HepG2 (cell line): ENCODE data around the gene HHATL. TPM values are rescaled to one million over a fixed set of nuclear protein-coding genes. Genes with fewer than 3 reads are reported as not detected.

Source experiments
- ATAC-seq: fragments of 200-7000 bp; cut with Tn5 transposase; 3 replicates; pipeline ENCODE4 v1.9.1; 2020; ENCODE audit warnings: mild to moderate bottlenecking, moderate library complexity
- BruUV-seq: library from RNA; stranded (reverse); fragments of 400-500 nt; replicated peaks from 2 replicates; lab custom pipeline; 2021; lab: Mats Ljungman, UMichigan
- CTCF ChIA-PET: fragments of 300-600 bp; formaldehyde crosslinking; extraction: SDS; loops from one replicate; lab custom pipeline; 2021; ENCODE audit warnings: low total read pairs, inconsistent platforms, low intra/inter-chr PET ratio; lab: Yijun Ruan, JAX
- POLR2A ChIA-PET: fragments of 350-600 bp; sonication (Branson Sonifier 250); formaldehyde crosslinking; loops from one replicate; lab custom pipeline; 2020; ENCODE audit warnings: antibody characterized with exemption, inconsistent platforms; lab: Yijun Ruan, JAX
- DNase-seq: peaks from one replicate; pipeline ENCODE4 v3.0.0-alpha.2; 2015; ENCODE audit warnings: low spot score
- FAIRE-seq: peaks from 3 replicates; lab custom pipeline; 2011; peaks lifted over from hg19 to GRCh38; lab: Jason Lieb, UNC
- H2AFZ ChIP-seq: one replicate; pipeline ENCODE4 v1.6.1; 2011; ENCODE audit warnings: low read length, inconsistent platforms
- H3K27ac ChIP-seq: fragments of 300-600 bp; 3 replicates; pipeline ENCODE4 v1.8.0; 2011; ENCODE audit warnings: mixed run types, mild to moderate bottlenecking, mixed read lengths, low read length, inconsistent platforms; ENCODE audit not compliant: insufficient read depth; ENCODE audit errors: extremely low read length
- H3K27me3 ChIP-seq, 2 experiments: fragments of 200-600 bp in 1 of 2; 2 replicates in 1 of 2; 3 replicates in 1 of 2; pipeline versions ENCODE4 v1.6.0 to v1.8.0; 2011; ENCODE audit warnings: low read length in 2 of 2, mild to moderate bottlenecking in 2 of 2, moderate library complexity in 2 of 2, inconsistent platforms in 1 of 2; ENCODE audit not compliant: insufficient read depth in 2 of 2, control insufficient read depth in 1 of 2
- H3K36me3 ChIP-seq, 2 experiments: fragments of 200-600 bp in 1 of 2; replicated peaks in 1 of 2; 2 replicates in 1 of 2; 3 replicates in 1 of 2; pipeline versions ENCODE4 v1.5.1 to v1.8.0; 2011; ENCODE audit warnings: low read length in 2 of 2, inconsistent platforms in 1 of 2; ENCODE audit not compliant: insufficient read depth in 2 of 2, control insufficient read depth in 1 of 2
- H3K4me1 ChIP-seq: 2 replicates; pipeline ENCODE4 v1.5.1; 2012; ENCODE audit warnings: low read length, inconsistent platforms; ENCODE audit not compliant: insufficient read depth
- H3K4me2 ChIP-seq: 2 replicates; pipeline ENCODE4 v1.6.0; 2011; ENCODE audit warnings: low read depth, low read length, inconsistent platforms
- H3K4me3 ChIP-seq, 3 experiments: fragments of 200-600 bp in 1 of 3; sonication (generic), shearing (Covaris generic) in 1 of 3; replicated peaks in 1 of 3; 2 replicates each; pipeline ENCODE4 v1.5.1; 2011 to 2016; ENCODE audit warnings: low read length in 3 of 3, inconsistent platforms in 2 of 3, low read depth in 2 of 3, mild to moderate bottlenecking in 2 of 3, control low read depth in 1 of 3, mixed read lengths in 1 of 3; ENCODE audit not compliant: insufficient read depth in 1 of 3
- H3K79me2 ChIP-seq: one replicate; pipeline ENCODE4 v1.6.1; 2011; ENCODE audit warnings: low read length, inconsistent platforms; ENCODE audit not compliant: insufficient read depth
- H3K9ac ChIP-seq: 2 replicates; pipeline ENCODE4 v1.6.0; 2011; ENCODE audit warnings: mild to moderate bottlenecking, low read depth, low read length, inconsistent platforms; ENCODE audit not compliant: insufficient read depth
- H3K9me3 ChIP-seq: 2 replicates; pipeline ENCODE4 v1.5.1; 2012; ENCODE audit warnings: mild to moderate bottlenecking, low read length
- H4K20me1 ChIP-seq: 2 replicates; pipeline ENCODE4 v1.6.0; 2011; ENCODE audit warnings: inconsistent platforms, mild to moderate bottlenecking, low read length, moderate library complexity; ENCODE audit not compliant: insufficient read depth
- ARID3A ChIP-seq: IDR thresholded peaks from 2 replicates; pipeline ENCODE4 v1.6.1; 2012; ENCODE audit warnings: low read depth, low read length, improper control_type of control experiment
- ASH2L ChIP-seq: fragments of 300-600, 200-600 bp; sonication (generic); IDR thresholded peaks from 2 replicates; pipeline ENCODE4 v1.7.0; 2017; ENCODE audit warnings: low read depth, mild to moderate bottlenecking, moderate library complexity, mixed read lengths, low read length; ENCODE audit not compliant: insufficient read length
- GZF1 ChIP-seq: sonication (generic); formaldehyde crosslinking; IDR thresholded peaks from 2 replicates; pipeline ENCODE4 v1.5.1; 2020; ENCODE audit warnings: mild to moderate bottlenecking, missing genetic modification reagents
- TAF1 ChIP-seq: sonication (generic); formaldehyde crosslinking; IDR thresholded peaks from 2 replicates; pipeline ENCODE4 v1.4.0; 2020; ENCODE audit warnings: missing genetic modification reagents
- ZSCAN21 ChIP-seq: sonication (generic); formaldehyde crosslinking; IDR thresholded peaks from 2 replicates; pipeline ENCODE4 v1.8.0; 2022; ENCODE audit warnings: mild to moderate bottlenecking, missing genetic modification reagents, moderate library complexity, borderline replicate concordance
- WGBS: methylation state at CpG from one replicate; pipeline ENCODE4 v1.1.6; 2017; ENCODE audit warnings: low lambda C conversion rate; 5-methylcytosine and 5-hydroxymethylcytosine counted together
- in situ Hi-C: cut with HindIII; loops from 2 replicates; pipeline ENCODE4 v1.10.0; 2017; ENCODE audit warnings: low pct_unique_long_range_greater_than_20kb; ENCODE audit not compliant: extremely low pct_ligation_motif_present
- intact Hi-C: fragments of 100-400 bp; cut with micrococcal nuclease; formaldehyde crosslinking; loops from one replicate; pipeline ENCODE4 v1.10.0; 2022; ENCODE audit not compliant: unreplicated experiment
- polyA plus RNA-seq, 8 experiments: library from polyadenylated mRNA; depleted of rRNA in 3 of 8; stranded (reverse) in 7 of 8; unstranded in 1 of 8; fragments of >200 nt; fragmentation: Illumina TruSeq in 4 of 8; extraction: Trizol in 4 of 8; gene quantifications; 2 replicates each; pipeline versions ENCODE4 v1.2.1 to v1.2.3, GENCODE V29; 2011 to 2016; ENCODE audit warnings: low read depth in 4 of 8, missing spikeins in 1 of 8, mixed read lengths in 1 of 8; ENCODE audit not compliant: insufficient read depth in 1 of 8
- total RNA-seq, 5 experiments: library from RNA; depleted of rRNA; stranded (reverse); fragments of >200 nt; fragmentation: Illumina TruSeq; extraction: Trizol; gene quantifications; 2 replicates each; pipeline ENCODE4 v1.2.3, GENCODE V29; 2016; ENCODE audit warnings: low read depth in 1 of 5
- TF ChIP-seq, protein P1 (sequence below): sonication (generic); formaldehyde crosslinking; conservative IDR thresholded peaks from 2 replicates; pipeline ENCODE4 v1.8.1; 2023; ENCODE audit warnings: missing genetic modification reagents

HHATL gene
- total and polyA plus RNA-seq, 2 of the 13 experiments (the other 11 are each of a cell fraction or from before 2014, with no cell fraction given) = 0.26 TPM; not detected in 1

DNA sequence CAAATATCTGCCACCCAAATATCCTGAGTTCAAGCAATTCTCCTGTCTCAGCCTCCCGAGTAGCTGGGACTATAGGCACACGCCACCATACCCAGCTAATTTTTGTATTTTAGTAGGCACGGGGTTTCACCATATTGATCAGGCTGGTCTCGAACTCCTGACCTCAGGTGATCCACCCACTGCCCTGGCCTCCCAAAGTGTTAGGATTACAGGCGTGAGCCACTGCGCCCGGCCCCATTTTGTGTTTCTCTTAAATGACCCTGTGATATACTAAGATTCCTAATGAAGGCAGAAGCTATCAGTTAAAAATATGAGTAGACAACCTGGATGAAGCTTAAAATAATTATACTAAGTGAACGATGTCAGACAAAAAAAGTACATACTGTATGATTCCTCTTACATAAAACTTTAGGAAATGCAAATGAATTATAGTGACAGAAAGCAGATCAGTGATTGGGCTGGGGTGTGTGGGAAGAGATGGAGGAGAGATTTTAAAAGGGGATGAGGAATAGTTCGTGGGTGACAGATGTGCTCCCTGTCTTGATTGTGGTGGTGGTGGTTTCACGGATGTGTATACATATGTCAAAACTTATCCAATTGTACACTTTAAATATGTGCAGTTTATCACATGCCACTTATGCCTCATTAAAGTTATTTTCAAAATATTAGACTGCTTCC is 21.1 kb downstream of the HHATL start:
- no TSS peak for BruUV-seq
- Histone ChIP-seq H3K4me3 (no peak overlapping the region), H2AFZ (no peak overlapping the region), H3K27ac (no peak overlapping the region), H3K36me3 (no peaks in the 10 kb centered on the region), H3K27me3 (peaks cover 1 to 29% of the 10 kb centered on the region in 2 experiments; a peak in 4 of 5 replicates), H4K20me1 (no peaks in the 10 kb centered on the region), H3K4me1 (peaks cover 5% of the 10 kb centered on the region; the same call in 1 of the 2 replicates), H3K9ac (no peak overlapping the region), H3K9me3 (no peaks in the 10 kb centered on the region), H3K79me2 (no peaks in the 10 kb centered on the region), H3K4me2 (no peak overlapping the region)
- WGBS = 12% methylated on average over 10 of the region's 10 CpGs
- DNase-seq = no peak
- intact Hi-C loops = no loop called here
- in situ Hi-C loops = no loop called here
- no peak for FAIRE-seq
- no peak for ATAC-seq
- ChIA-PET POLR2A (no interaction called here), CTCF (no interaction called here)
- TF ChIP-seq GZF1 (CRISPR knock-in tag) = no peak
- TF ChIP-seq TAF1 = no peak
- TF ChIP-seq, protein P1, sequence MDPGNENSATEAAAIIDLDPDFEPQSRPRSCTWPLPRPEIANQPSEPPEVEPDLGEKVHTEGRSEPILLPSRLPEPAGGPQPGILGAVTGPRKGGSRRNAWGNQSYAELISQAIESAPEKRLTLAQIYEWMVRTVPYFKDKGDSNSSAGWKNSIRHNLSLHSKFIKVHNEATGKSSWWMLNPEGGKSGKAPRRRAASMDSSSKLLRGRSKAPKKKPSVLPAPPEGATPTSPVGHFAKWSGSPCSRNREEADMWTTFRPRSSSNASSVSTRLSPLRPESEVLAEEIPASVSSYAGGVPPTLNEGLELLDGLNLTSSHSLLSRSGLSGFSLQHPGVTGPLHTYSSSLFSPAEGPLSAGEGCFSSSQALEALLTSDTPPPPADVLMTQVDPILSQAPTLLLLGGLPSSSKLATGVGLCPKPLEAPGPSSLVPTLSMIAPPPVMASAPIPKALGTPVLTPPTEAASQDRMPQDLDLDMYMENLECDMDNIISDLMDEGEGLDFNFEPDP (CRISPR knock-in tag) = no peak
- no peak for TF ChIP-seq ZSCAN21 (CRISPR knock-in tag)
- TF ChIP-seq ARID3A = no peak
- TF ChIP-seq ASH2L = no peak
